ENCODE data around the gene RHCG. TPM values are rescaled to one million over a fixed set of nuclear protein-coding genes. Genes with fewer than 3 reads are reported as not detected.

The RHCG gene
- total RNA-seq, 2 experiments from 2014 or later, result not detected

DNA sequence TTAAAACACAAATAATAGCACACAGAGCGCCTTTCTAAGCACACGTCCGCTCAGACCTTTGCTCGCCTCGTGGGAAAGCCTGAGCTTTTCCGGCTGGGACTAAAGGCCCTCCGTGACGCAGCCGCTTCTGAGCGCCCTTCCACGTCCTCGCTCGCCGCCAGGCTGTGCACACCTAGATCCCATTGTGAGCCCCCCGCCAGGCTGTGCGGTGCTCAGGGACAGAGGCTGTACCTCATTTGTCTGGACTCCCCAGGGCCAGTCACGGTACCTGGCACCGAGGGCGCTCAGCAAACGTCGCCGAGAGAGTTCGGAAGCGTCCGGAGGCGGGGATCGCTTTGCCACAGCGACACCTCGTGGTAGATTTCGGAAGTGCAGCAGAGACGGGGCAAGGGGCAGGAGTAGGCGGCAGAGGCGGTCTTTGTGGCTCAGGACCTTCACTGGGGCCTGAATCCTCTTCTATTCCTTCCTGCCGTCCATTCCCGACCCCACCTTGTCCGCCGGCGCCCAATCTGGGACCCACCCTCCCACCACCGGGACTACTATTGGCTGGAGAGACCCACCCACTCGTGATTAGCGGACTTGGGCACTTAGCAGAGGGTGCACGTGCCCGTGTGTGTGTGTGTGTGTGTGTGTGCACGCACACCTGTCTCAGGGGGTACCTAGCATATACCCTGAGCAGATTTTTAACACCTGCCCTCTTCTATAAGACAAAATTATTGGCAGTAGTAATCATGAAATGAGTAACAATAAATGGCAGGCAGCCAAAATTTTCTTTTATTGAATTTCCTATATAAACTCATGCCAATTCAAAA, 65.6 kb downstream of the RHCG start:
- no peaks in the 10 kb centered on the region for H3K9me3 Mint-ChIP-seq
- H3K36me3 Mint-ChIP-seq (ENCODE audit: low read depth), result no peaks in the 10 kb centered on the region
- intact Hi-C loops (cut with micrococcal nuclease), result loop anchor here (1.0 kb wide), 4 partner anchors 14 to 223 kb away; no protein-coding TSS in a partner anchor
- peaks cover 4% of the 10 kb centered on the region for H3K4me1 Mint-ChIP-seq (ENCODE audit: low read depth)
- H3K4me3 Mint-ChIP-seq, result peak overlapping the region; percentile 70
- peak; percentile 92 for DNase-seq
- CTCF ChIA-PET, result interaction anchor here (0.6 to 4.6 kb wide), 12 partner anchors 12 to 95 kb away, joined by 3 to 78 read pairs (median 4); no protein-coding TSS in a partner anchor
- no peak overlapping the region for H3K27ac Mint-ChIP-seq
- H3K27me3 Mint-ChIP-seq (ENCODE audit: low read depth), result peaks cover 12% of the 10 kb centered on the region

DNA sequence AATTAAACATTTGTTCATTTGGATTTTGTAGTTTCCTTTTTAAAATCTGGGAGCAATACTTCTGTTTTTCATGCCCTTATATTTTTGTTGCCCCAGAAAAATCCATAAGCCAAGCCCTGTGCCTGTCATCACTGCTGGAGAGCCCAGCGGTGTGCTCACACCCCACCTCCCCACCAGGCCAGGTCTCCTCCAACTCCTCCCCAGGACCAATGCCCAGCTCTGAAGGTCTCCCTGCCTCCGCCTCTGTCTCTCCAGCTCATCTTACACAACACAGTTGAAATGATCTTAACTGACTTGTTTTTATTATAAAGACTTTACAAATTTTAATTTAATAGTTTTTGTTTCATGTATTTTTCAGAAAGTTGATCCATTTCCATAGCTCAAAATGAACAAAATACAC, 66.4 kb downstream of the RHCG start:
- CTCF ChIA-PET, result interaction anchor here (0.6 to 4.6 kb wide), 11 partner anchors 12 to 139 kb away, joined by 3 to 78 read pairs (median 3); no protein-coding TSS in a partner anchor
- peaks cover 12% of the 10 kb centered on the region for H3K27me3 Mint-ChIP-seq (ENCODE audit: low read depth)
- H3K27ac Mint-ChIP-seq, result no peak overlapping the region
- no peaks in the 10 kb centered on the region for H3K9me3 Mint-ChIP-seq
- peak overlapping the region; percentile 70 for H3K4me3 Mint-ChIP-seq
- H3K36me3 Mint-ChIP-seq (ENCODE audit: low read depth), result no peaks in the 10 kb centered on the region
- no peak for DNase-seq
- intact Hi-C loops (cut with micrococcal nuclease), result loop anchor here (1.0 kb wide), 4 partner anchors 14 to 223 kb away; no protein-coding TSS in a partner anchor
- peaks cover 4% of the 10 kb centered on the region for H3K4me1 Mint-ChIP-seq (ENCODE audit: low read depth)

DNA sequence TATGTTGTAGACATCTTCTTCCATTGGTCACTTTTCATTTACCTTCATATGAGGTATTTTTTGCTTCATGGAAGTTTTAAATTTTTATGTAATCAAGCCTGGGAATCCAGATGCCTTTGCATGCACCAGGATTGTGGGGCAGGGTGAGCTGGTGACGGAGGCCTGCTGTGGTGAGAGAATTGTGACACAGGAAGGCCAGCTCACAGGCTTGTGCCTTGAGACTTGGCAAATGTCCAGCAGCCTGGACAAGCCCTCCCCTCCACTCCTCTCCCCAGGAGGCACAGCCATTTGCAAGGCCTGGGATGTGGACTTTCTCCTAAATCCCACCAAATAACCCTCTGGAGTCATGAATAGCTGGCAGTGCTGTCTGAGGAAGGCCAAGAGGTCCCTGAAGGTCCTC, 67.4 kb downstream of the RHCG start:
- Mint-ChIP-seq H3K27me3 (ENCODE audit: low read depth) (peaks cover 12% of the 10 kb centered on the region), H3K9me3 (no peaks in the 10 kb centered on the region), H3K4me3 (no peak overlapping the region), H3K36me3 (ENCODE audit: low read depth) (no peaks in the 10 kb centered on the region), H3K27ac (no peak overlapping the region), H3K4me1 (ENCODE audit: low read depth) (peaks cover 4% of the 10 kb centered on the region)
- intact Hi-C loops (cut with micrococcal nuclease), result no loop called here
- CTCF ChIA-PET, result interaction anchor here (1.0 to 4.6 kb wide), 5 partner anchors 11 to 140 kb away, joined by 3 to 78 read pairs (median 3); no protein-coding TSS in a partner anchor
- no peak for DNase-seq

DNA sequence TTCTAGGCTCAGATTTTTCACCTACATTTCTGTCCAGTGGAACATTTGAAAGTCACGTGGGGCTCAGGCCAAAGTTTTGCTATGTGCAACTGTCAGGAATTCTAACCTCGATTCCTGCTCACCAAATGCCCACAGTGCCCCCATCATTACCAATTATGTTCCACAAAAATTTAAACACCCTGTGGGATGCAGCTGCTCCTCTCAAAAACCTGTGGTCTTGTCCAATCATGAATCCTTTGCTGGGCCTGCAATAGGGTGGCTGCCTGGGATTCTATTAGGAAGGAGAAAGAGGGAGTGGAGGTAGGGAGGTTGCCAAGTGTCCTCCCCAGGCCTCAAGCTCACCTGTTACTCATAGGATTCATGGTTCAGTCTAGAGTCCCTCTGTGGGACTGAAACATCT, 68.1 kb downstream of the RHCG start:
- peaks cover 12% of the 10 kb centered on the region for H3K27me3 Mint-ChIP-seq (ENCODE audit: low read depth)
- no peak for DNase-seq
- intact Hi-C loops (cut with micrococcal nuclease), result no loop called here
- H3K36me3 Mint-ChIP-seq (ENCODE audit: low read depth), result no peaks in the 10 kb centered on the region
- no peaks in the 10 kb centered on the region for H3K9me3 Mint-ChIP-seq
- no peak overlapping the region for H3K4me3 Mint-ChIP-seq
- CTCF ChIA-PET, result interaction anchor here (0.5 to 4.6 kb wide), 7 partner anchors 10 to 135 kb away, joined by 3 to 78 read pairs (median 4); no protein-coding TSS in a partner anchor
- no peak overlapping the region for H3K27ac Mint-ChIP-seq
- peaks cover 4% of the 10 kb centered on the region for H3K4me1 Mint-ChIP-seq (ENCODE audit: low read depth)

DNA sequence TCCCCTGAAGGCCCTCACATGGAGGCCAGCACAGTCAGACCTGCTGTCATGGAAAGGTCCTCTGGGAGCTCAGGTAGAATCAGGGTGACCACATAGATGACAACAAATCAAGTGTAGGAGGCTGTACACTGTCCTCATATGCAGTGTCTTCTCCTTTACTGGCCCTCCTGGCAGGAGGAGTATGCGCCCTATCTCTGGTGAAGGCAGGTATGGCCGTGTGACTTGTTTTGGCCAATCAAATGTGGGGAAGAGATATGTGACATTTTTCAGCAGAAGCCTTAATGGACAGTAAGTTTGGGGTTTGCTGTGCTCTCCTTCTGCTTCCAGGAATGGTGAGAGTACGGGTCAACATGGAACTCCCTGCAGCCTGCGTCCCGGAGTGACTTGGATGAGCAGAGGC, 69.9 kb downstream of the RHCG start:
- H3K4me3 Mint-ChIP-seq, result no peak overlapping the region
- CTCF ChIA-PET, result interaction anchor here (0.7 to 4.6 kb wide), 3 partner anchors 9 to 1582 kb away, joined by 3 to 78 read pairs (median 4); no protein-coding TSS in a partner anchor
- DNase-seq, result no peak
- H3K27me3 Mint-ChIP-seq (ENCODE audit: low read depth), result peaks cover 12% of the 10 kb centered on the region
- no peak overlapping the region for H3K27ac Mint-ChIP-seq
- no peaks in the 10 kb centered on the region for H3K36me3 Mint-ChIP-seq (ENCODE audit: low read depth)
- intact Hi-C loops (cut with micrococcal nuclease), result no loop called here
- H3K4me1 Mint-ChIP-seq (ENCODE audit: low read depth), result peaks cover 4% of the 10 kb centered on the region
- H3K9me3 Mint-ChIP-seq, result no peaks in the 10 kb centered on the region

DNA sequence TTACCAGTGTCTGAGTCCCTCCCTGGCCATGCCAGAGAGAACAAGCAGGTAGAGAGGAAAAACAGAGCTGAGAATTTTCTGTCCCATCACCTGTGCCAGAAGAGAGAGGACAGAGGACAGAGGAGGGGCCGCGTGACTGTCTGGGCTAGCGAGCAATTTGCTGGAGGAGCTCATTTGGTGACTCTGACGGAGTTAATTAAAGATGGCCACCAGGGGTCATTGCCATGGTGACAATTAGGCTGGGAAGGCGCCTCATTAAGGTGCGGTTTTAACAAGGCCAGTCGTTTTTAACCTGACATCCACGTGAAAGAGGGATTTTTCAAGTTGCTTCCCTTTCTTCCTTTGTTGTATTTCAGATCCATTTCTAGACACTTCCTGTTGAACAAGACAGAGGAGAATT, 72.4 kb downstream of the RHCG start:
- no peaks in the 10 kb centered on the region for H3K36me3 Mint-ChIP-seq (ENCODE audit: low read depth)
- H3K27me3 Mint-ChIP-seq (ENCODE audit: low read depth), result peaks cover 17% of the 10 kb centered on the region
- DNase-seq, result no peak
- CTCF ChIA-PET, result interaction anchor here (1.5 to 3.6 kb wide), 2 partner anchors 29 to 65 kb away, joined by 3 to 22 read pairs; no protein-coding TSS in a partner anchor
- intact Hi-C loops (cut with micrococcal nuclease), result no loop called here
- H3K4me3 Mint-ChIP-seq, result no peak overlapping the region
- no peaks in the 10 kb centered on the region for H3K9me3 Mint-ChIP-seq
- H3K4me1 Mint-ChIP-seq (ENCODE audit: low read depth), result no peaks in the 10 kb centered on the region
- no peak overlapping the region for H3K27ac Mint-ChIP-seq

Other genes with a start within 250 kb of the RHCG start
- 10 to 100 TPM; 93.0 to 96.5 TPM for gene POLG, start 161.8 kb downstream of the RHCG start, total RNA-seq
- gene TICRR, start 78.9 kb upstream of the RHCG start, total RNA-seq, result 10 to 100 TPM; 20.7 to 21.0 TPM
- gene KIF7, start 158.9 kb upstream of the RHCG start, total RNA-seq, result 1 to 10 TPM in 1 of 2 experiments, under 1 TPM in 1; 0.94 to 1.1 TPM
- gene PLIN1, start 182.8 kb upstream of the RHCG start, total RNA-seq, result under 1 TPM; 0.17 to 0.30 TPM
- 1 to 10 TPM; 1.0 to 1.9 TPM for gene PEX11A, start 194.2 kb upstream of the RHCG start, total RNA-seq
- not detected for gene WDR93, start 194.2 kb upstream of the RHCG start, total RNA-seq